Measurements from ENCODE around the gene WARS2.
"Not testable (repeated sequence)": the region's sequence is repeated elsewhere in the genome, so short reads cannot be mapped to it uniquely, and the experiment has no call there.

The WARS2 gene

DNA sequence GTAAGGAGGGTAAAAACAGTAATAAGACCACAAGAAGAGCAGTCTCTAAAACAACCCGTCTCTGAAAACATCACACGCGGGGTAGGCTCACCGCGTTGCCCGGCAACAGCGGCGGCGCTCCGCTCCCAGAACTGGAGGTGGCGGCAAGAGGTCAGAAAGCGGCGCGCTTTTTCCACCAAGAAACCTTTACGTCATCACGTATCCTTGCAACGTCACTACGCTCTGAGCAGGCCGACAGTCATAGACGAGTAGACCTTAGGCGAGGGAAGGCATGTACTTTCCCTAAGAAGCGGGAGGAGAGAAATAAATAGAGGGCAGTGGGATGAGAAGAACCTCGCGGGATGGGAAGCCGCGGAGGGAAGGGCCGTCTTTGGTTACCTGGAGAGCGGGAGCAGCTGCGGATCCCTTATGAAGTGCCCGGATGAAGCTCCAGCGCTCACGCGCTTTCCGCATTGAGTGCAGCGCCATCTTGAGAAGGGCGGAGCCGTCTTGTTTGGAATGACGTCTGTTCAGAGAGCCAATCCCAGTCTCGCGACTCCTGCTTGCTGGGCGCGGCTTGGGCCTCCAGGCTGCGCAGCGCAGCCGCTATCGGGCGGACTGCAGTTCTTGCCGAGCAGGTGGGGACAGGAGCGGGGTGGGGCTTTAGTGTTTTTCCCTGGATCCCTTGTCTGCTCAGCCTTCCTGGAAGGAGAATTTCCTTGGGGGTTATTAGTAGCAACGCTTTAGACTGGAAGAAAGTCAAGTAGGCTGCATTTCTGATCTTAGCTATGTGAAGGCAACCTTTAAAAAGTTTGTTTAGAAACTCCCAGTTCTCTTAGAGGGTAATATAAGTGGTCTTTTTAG lies at the start of gene WARS2:
Gene WARS2, minus strand, starts transcription at position 477 of the 843 bp plus-strand sequence. Its CDS starts 9 bp downstream, at position 468.
- DNase-seq (ENCODE audit: low read depth in 2 of 2) = peak; percentile 89 to 93

- DNase-seq (ENCODE audit: low read depth in 2 of 2) = no peak
Observed at GRCh38 chr1:119188926-119189325, 48.5 kb upstream of the WARS2 start.

GRCh38 chr1:119187416-119187815 lies 47.0 kb upstream of the WARS2 start:
- no peak for DNase-seq (ENCODE audit: low read depth in 2 of 2)

DNA sequence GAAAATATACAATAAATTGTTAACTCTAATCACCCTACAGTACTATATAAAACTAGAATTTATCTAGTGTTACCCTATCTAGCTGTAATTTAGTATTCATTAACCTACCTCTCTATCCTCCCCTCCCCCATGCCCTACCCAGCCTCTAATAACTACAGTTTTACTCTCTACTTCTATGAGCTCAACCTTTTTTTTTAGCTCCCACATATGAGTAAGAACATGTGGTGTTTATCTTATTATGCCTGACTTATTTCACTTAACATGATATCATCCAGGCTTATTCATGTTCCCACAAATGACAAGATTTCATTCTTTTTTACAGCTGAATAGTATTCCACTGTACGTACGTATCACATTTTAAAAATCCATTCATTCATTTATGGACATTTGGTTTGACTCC lies 46.0 kb upstream of the WARS2 start:
- DNase-seq (ENCODE audit: low read depth in 2 of 2) = no peak

DNA sequence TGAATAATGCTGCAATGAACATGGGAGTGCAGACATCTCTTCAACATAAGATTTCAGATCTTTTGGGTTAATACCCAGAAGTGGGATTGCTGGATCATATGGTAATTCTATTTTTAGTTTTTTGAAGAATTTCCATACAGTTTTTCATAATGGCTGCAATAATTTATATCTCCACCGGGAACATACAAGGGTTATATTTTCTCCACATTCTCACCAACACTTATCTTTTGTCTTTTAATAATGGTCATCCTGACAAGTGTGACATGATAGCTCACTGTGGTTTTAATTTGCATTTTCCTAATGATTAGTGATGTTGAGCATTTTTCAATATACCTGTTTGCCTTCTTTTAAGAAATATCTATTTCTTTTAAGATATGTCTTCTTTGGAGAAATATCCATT lies 44.5 kb upstream of the WARS2 start:
- no peak for DNase-seq (ENCODE audit: low read depth in 2 of 2)

DNA sequence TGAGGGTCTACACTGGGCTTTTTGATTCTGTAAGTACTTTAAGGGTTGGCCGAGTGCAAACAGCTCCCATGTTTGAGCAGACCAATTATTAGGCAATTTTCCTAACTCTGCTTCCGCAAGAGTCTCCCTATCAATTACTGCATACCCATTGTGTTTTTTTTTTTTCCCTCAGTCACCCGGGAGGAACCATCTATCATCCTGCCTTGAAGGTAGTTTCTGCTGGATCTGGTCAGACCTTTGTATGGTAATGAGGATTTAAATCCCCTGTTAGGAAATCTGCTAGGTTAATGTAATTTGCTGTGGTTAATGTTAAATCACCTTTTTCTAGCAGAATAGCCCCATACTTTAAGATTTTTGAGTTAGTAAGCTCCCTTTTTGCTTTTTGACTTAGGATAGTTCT lies 40.8 kb upstream of the WARS2 start:
- DNase-seq (ENCODE audit: low read depth in 2 of 2) = no peak

- DNase-seq (ENCODE audit: low read depth in 2 of 2) = no peak
Observed at GRCh38 chr1:119179051-119179450, 38.6 kb upstream of the WARS2 start.

GRCh38 chr1:119172927-119173326 lies 32.5 kb upstream of the WARS2 start:
- DNase-seq (ENCODE audit: low read depth in 2 of 2) = not testable (repeated sequence)

DNA sequence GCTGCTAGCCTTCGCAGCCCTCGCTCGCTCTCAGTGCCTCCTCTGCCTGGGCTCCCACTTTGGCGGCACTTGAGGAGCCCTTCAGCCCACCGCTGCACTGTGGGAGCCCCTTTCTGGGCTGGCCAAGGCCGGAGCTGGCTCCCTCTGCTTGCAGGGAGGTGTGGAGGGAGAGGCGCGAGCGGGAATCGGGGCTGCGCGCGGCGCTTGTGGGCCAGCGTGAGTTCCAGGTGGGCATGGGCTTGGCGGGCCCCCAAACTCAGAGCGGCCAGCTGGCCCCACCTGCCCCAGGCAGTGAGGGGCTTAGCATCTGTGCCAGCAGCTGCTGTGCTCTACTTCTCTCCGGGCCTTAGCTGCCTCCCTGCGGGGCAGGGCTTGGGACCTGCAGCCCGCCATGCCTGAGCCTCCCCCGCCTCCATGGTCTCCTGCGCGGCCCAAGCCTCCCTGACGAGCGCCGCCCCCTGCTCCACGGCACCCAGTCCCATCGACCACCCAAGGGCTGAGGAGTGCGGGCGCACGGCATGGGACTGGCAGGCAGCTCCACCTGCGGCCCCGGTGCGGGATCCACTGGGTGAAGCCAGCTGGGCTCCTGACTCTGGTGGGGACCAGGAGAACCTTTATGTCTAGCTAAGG lies 31.0 kb upstream of the WARS2 start:
- DNase-seq (ENCODE audit: low read depth in 2 of 2) = not testable (repeated sequence)

DNA sequence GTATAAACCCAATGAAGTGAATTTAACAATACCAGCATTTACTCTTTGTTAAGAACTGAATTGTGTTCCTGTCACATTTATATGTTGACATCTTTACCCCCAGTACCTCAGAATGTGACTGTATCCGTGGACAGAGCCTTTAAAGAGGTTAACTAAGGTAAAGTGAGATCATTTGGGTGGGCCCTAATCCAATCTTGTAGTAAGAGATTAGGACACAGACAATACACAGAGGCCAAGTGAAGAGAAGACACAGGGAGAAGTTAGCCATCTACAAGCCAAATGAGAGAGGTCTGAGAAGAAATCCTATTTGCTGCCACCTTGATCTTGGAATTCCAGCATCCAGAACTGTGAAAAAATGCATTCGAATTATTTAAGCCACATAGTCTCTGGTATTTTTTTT lies 22.9 kb upstream of the WARS2 start:
- no peak for DNase-seq (ENCODE audit: low read depth in 2 of 2)

DNA sequence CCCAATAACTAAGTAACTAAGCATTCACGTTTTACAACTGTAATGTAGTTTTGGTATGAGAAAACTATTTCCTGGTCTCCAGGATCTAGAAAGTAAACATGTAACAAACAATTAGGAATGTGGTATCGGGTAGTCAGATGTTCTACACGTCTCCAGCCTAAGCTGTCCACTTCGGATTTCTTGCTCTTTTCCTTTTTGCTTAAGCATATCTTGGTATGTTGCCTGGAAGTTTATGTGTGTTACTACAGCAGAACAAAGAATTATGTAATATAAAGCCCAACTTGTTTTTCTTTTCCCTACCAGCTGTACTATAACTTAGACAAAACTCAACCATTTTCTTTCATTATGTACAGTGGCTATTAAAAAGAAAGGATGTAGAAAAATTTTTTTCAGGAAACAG lies 20.4 kb upstream of the WARS2 start:
- no peak for DNase-seq (ENCODE audit: low read depth in 2 of 2)

GRCh38 chr1:119160409-119160808 lies 20.0 kb upstream of the WARS2 start:
- DNase-seq (ENCODE audit: low read depth in 2 of 2) = no peak

DNA sequence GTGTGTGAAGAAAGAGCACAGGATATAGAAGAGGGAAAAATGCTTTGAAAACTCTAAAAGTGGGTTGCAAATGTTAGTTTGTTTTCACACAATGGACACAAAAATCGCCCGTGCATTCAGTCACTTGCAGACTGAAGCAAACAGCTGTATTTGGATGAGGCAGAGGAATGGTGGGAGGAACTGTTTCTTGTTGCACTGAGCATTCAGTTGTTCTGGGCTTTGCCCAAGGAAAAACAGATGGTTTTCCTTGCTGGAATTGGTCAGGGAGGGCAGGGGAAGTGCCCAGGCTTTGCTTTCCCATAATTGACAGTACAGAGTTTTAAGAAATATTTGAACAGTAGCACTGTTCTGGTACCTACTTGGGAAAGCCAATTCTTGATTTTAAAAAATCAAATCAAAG lies 19.5 kb upstream of the WARS2 start:
- DNase-seq (ENCODE audit: low read depth in 2 of 2) = no peak

DNA sequence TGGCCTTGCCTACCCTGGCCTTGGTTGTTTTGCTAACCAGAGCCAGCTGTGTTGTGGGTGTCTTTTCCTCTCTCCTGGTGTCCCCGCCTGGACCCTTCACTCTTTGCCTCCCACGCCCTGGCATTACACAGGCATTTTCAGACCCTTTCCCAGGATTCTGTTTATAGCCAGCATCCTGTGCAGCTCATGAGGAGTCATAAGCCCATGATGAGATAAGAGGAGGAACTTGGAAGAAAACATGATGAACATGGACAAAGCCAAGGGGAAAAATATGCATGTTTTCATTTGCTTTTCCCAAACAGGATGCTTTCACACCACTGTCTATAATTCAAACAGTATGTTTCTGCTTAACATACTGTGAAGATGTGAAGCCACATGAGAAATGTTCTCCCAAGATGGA lies 18.7 kb upstream of the WARS2 start:
- DNase-seq (ENCODE audit: low read depth in 2 of 2) = no peak

DNA sequence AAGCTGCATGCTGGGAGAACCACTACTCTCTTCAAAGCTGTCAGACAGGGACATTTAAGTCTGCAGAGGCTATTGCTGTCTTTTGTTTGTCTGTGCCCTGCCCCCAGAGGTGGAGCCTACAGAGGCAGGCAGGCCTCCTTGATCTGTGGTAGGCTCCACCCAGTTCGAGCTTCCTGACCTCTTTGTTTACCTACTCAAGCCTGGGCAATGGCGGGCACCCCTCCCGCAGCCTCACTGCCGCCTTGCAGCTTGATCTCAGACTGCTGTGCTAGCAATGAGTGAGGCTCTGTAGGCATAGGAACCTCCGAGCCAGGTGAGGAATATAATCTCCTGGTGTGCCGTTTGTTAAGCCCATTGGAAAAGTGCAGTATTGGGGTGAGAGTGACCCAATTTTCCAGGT lies 16.3 kb upstream of the WARS2 start:
- DNase-seq (ENCODE audit: low read depth in 2 of 2) = not testable (repeated sequence)

- DNase-seq (ENCODE audit: low read depth in 2 of 2) = not testable (repeated sequence)
Observed at GRCh38 chr1:119155069-119155468, 14.6 kb upstream of the WARS2 start.

GRCh38 chr1:119150150-119150549 lies 9.7 kb upstream of the WARS2 start:
- no peak for DNase-seq (ENCODE audit: low read depth in 2 of 2)

DNA sequence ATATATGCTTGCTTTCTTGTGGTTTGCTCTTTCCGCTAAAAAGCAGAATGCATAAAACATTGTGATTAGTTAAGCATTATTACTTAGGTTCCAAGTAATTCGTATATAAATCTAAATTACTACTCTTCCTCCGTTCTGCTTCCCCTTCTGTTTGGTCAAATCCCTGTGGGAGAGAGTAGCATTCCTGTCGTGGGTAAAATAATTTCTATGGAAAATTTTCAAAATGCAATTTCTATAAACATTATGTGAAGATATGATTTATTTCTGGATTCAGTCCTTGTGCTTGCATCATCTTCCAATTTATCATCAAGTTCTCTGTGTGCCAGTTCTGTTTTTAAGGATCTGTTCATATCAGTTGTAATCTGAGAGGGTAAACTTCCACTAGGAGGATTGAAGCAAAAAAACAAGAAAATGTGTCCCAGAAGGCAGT lies 7.2 kb upstream of the WARS2 start:
- DNase-seq (ENCODE audit: low read depth in 2 of 2) = no peak

- no peak for DNase-seq (ENCODE audit: low read depth in 2 of 2)
Observed at GRCh38 chr1:119146466-119146865, 6.0 kb upstream of the WARS2 start.

GRCh38 chr1:119144813-119145212 lies 4.4 kb upstream of the WARS2 start:
- DNase-seq (ENCODE audit: low read depth in 2 of 2) = no peak

GRCh38 chr1:119143706-119144105 lies 3.3 kb upstream of the WARS2 start:
- no peak for DNase-seq (ENCODE audit: low read depth in 2 of 2)

- no peak for DNase-seq (ENCODE audit: low read depth in 2 of 2)
Observed at GRCh38 chr1:119141660-119142059, 1.2 kb upstream of the WARS2 start.

DNA sequence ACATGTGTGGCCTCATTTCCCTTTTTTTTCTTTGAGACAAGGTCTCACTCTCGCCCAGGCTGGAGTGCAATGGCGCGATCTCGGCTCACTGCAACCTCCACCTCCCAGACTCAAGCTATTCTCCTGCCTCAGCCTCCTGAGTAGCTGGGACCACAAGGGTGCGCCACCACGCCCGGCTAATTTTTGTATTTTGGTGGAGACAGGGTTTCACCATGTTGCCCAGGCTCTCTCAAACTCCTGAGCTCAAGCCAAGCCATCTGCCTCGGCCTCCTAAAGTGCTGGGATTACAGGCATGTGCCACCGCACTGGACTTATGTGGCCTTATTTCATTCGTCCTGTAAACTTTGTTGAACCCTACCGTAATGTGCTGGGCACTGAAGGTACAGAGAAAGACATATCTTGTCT lies 569 bp upstream of the WARS2 start:
- DNase-seq (ENCODE audit: low read depth in 2 of 2) = peak in 1 of 2 donors; percentile 8

All from stimulated activated CD8-positive, alpha-beta memory T cell treated with anti-CD3 and anti-CD28 coated beads, Interleukin-7, amount 100 ng/mL, for 4 hours (primary cell).